ENCODE measurements around the gene PDE8A. TPM values are rescaled to one million over a fixed set of nuclear protein-coding genes. Genes with fewer than 3 reads are reported as not detected.

PDE8A gene
- total and polyA plus RNA-seq, 4 donors: 11.2 to 47.5 (median 16.6) TPM

GRCh38 chr15:84942456-84942855, 39.2 kb upstream of the PDE8A start:
- Histone ChIP-seq H3K9me3 (ENCODE audit: control insufficient read depth in 4 of 4, low read length in 3 of 4) (no peaks in the 10 kb centered on the region), H3K4me3 (ENCODE audit: low read depth in 1 of 3, low read length in 3 of 3) (no peak overlapping the region), H3K27ac (ENCODE audit: low read depth in 1 of 2, low read length in 2 of 2) (no peak overlapping the region), H3K4me1 (ENCODE audit: control insufficient read depth in 4 of 4, insufficient read depth in 4 of 4, low read length in 3 of 4) (no peaks in the 10 kb centered on the region), H3K9ac (ENCODE audit: low read depth in 1 of 2, low read length in 2 of 2) (no peak overlapping the region), H3K36me3 (ENCODE audit: control insufficient read depth in 4 of 4, insufficient read depth in 3 of 4, low read depth in 1 of 4, low read length in 3 of 4) (peaks cover 1 to 43% (median 22%) of the 10 kb centered on the region in 4 donors), H3K27me3 (ENCODE audit: control insufficient read depth in 4 of 4, insufficient read depth in 4 of 4, low read length in 3 of 4) (no peaks in the 10 kb centered on the region)
- DNase-seq (ENCODE audit: low spot score): no peak
- TF ChIP-seq TAF1 (conservative IDR thresholded peaks at IDR 0.05): no peak
- TF ChIP-seq HNF4G (IDR thresholded peaks at IDR 0.05): no peak
- no peak for TF ChIP-seq JUND (IDR thresholded peaks at IDR 0.05)
- no peak for TF ChIP-seq SP1 (IDR thresholded peaks at IDR 0.05)
- no peak for TF ChIP-seq FOXA1 (IDR thresholded peaks at IDR 0.05)
- no peak for TF ChIP-seq ATF3 (IDR thresholded peaks at IDR 0.05)
- TF ChIP-seq REST (IDR thresholded peaks at IDR 0.05): no peak
- no peak for TF ChIP-seq CTCF (IDR thresholded peaks at IDR 0.05; ENCODE audit: low read depth, low read length, missing input control)
- TF ChIP-seq HNF4A (conservative IDR thresholded peaks at IDR 0.05): no peak
- no peak for TF ChIP-seq NR2F2 (IDR thresholded peaks at IDR 0.05)
- TF ChIP-seq GABPA (IDR thresholded peaks at IDR 0.05 in 1 of 2, conservative IDR thresholded peaks at IDR 0.05 in 1 of 2): no peak
- no peak for TF ChIP-seq MAX (IDR thresholded peaks at IDR 0.05)
- TF ChIP-seq EGR1 (IDR thresholded peaks at IDR 0.05; ENCODE audit: low read depth in 2 of 2): no peak
- WGBS: 91% methylated on average over 2 of the region's 2 CpGs

GRCh38 chr15:84944311-84944710, 37.3 kb upstream of the PDE8A start:
- no peak for DNase-seq (ENCODE audit: low spot score)
- no peak overlapping the region for H3K27ac ChIP-seq (ENCODE audit: low read depth in 1 of 2, low read length in 2 of 2)
- no peak overlapping the region for H3K9ac ChIP-seq (ENCODE audit: low read depth in 1 of 2, low read length in 2 of 2)
- H3K4me1 ChIP-seq (ENCODE audit: control insufficient read depth in 4 of 4, insufficient read depth in 4 of 4, low read length in 3 of 4): no peaks in the 10 kb centered on the region
- H3K4me3 ChIP-seq (ENCODE audit: low read depth in 1 of 3, low read length in 3 of 3): no peak overlapping the region
- no peaks in the 10 kb centered on the region for H3K27me3 ChIP-seq (ENCODE audit: control insufficient read depth in 4 of 4, insufficient read depth in 4 of 4, low read length in 3 of 4)
- WGBS: 83% methylated on average over 10 of the region's 10 CpGs
- H3K9me3 ChIP-seq (ENCODE audit: control insufficient read depth in 4 of 4, low read length in 3 of 4): no peaks in the 10 kb centered on the region
- H3K36me3 ChIP-seq (ENCODE audit: control insufficient read depth in 4 of 4, insufficient read depth in 3 of 4, low read depth in 1 of 4, low read length in 3 of 4): peaks cover 1 to 41% (median 24%) of the 10 kb centered on the region in 4 donors
- no peak for TF ChIP-seq SP1 (IDR thresholded peaks at IDR 0.05)
- TF ChIP-seq YY1 (IDR thresholded peaks at IDR 0.05): no peak
- no peak for TF ChIP-seq NR2F2 (IDR thresholded peaks at IDR 0.05)
- TF ChIP-seq HNF4G (IDR thresholded peaks at IDR 0.05): no peak
- TF ChIP-seq MAX (IDR thresholded peaks at IDR 0.05): no peak
- no peak for TF ChIP-seq ZBTB33 (IDR thresholded peaks at IDR 0.05)
- no peak for TF ChIP-seq HNF4A (conservative IDR thresholded peaks at IDR 0.05)
- no peak for TF ChIP-seq ATF3 (IDR thresholded peaks at IDR 0.05)
- TF ChIP-seq EGR1 (IDR thresholded peaks at IDR 0.05; ENCODE audit: low read depth in 2 of 2): no peak
- no peak for TF ChIP-seq REST (IDR thresholded peaks at IDR 0.05)
- TF ChIP-seq FOXA1 (IDR thresholded peaks at IDR 0.05): no peak
- TF ChIP-seq GABPA (IDR thresholded peaks at IDR 0.05 in 1 of 2, conservative IDR thresholded peaks at IDR 0.05 in 1 of 2): no peak
- TF ChIP-seq RAD21 (IDR thresholded peaks at IDR 0.05): no peak
- no peak for TF ChIP-seq TAF1 (conservative IDR thresholded peaks at IDR 0.05)
